K562 (cell line): Measurements from ENCODE around the gene FBP1. TPM values are rescaled to one million over a fixed set of nuclear protein-coding genes. Genes with fewer than 3 reads are reported as not detected.

Experiments
- ATAC-seq: fragments of 200-7000 bp; cut with Tn5 transposase; 3 replicates; pipeline ENCODE4 v1.9.1; 2020; ENCODE audit warnings: moderate library complexity
- BruUV-seq: library from RNA; stranded (reverse); fragments of 400-500 nt; replicated peaks from 2 replicates; lab custom pipeline; 2021; lab: Mats Ljungman, UMichigan
- CTCF ChIA-PET: fragments of 300-600 bp; formaldehyde crosslinking; extraction: SDS; loops from one replicate; lab custom pipeline; 2021; ENCODE audit warnings: low intra/inter-chr PET ratio; lab: Yijun Ruan, JAX
- POLR2A ChIA-PET: fragments of 300-600, 350-650 bp; sonication (Branson Sonifier 250); formaldehyde crosslinking; extraction: SDS; loops from one replicate; lab custom pipeline; 2021; ENCODE audit warnings: antibody characterized with exemption, inconsistent platforms; lab: Yijun Ruan, JAX
- DNase-seq, 4 experiments: peaks; one replicate each; pipeline versions ENCODE4 v3.0.0 to v3.0.0-alpha.2; 2011 to 2018; ENCODE audit warnings: low spot score in 3 of 4, mixed read lengths in 3 of 4; ENCODE audit errors: extremely low read depth in 1 of 4
- FAIRE-seq: peaks from 2 replicates; lab custom pipeline; 2011; peaks lifted over from hg19 to GRCh38; lab: Jason Lieb, UNC
- H2AFZ ChIP-seq: 2 replicates; pipeline ENCODE4 v1.6.0; 2011; ENCODE audit warnings: low read depth, low read length, control low read depth, inconsistent platforms
- H3K27ac ChIP-seq: fragments of 200-600 bp; 3 replicates; pipeline ENCODE4 v1.8.0; 2011; ENCODE audit warnings: low read depth, mild to moderate bottlenecking, control low read depth, inconsistent platforms, low read length, moderate library complexity, mixed read lengths; ENCODE audit errors: extremely low read depth
- H3K27me3 ChIP-seq, 2 experiments: fragments of 300-600 bp in 1 of 2; 2 replicates in 1 of 2; 3 replicates in 1 of 2; pipeline versions ENCODE4 v1.6.0 to v1.8.0; 2011; ENCODE audit warnings: inconsistent platforms in 2 of 2, low read length in 2 of 2, mild to moderate bottlenecking in 1 of 2, mixed read lengths in 1 of 2, moderate library complexity in 1 of 2; ENCODE audit not compliant: control insufficient read depth in 2 of 2, insufficient read depth in 2 of 2
- H3K36me3 ChIP-seq: fragments of 300-600 bp; 3 replicates; pipeline ENCODE4 v1.8.0; 2011; ENCODE audit warnings: mild to moderate bottlenecking, low read length, inconsistent platforms; ENCODE audit not compliant: control insufficient read depth, insufficient read depth
- H3K4me1 ChIP-seq, 2 experiments: fragments of 200-600 bp in 1 of 2; replicated peaks in 1 of 2; 2 replicates in 1 of 2; 3 replicates in 1 of 2; pipeline versions ENCODE4 v1.5.1 to v1.8.0; 2011; ENCODE audit warnings: inconsistent platforms in 2 of 2, low read length in 2 of 2, mild to moderate bottlenecking in 1 of 2, mixed read lengths in 1 of 2, moderate library complexity in 1 of 2; ENCODE audit not compliant: control insufficient read depth in 2 of 2, insufficient read depth in 2 of 2
- H3K4me2 ChIP-seq: 2 replicates; pipeline ENCODE4 v1.6.1; 2011; ENCODE audit warnings: low read length, control low read depth, inconsistent platforms, mixed read lengths; ENCODE audit not compliant: insufficient read depth
- H3K4me3 ChIP-seq: fragments of 200-600 bp; sonication (generic), shearing (Covaris generic); 2 replicates; pipeline ENCODE4 v1.5.1; 2016; ENCODE audit warnings: control low read depth, inconsistent platforms
- H3K79me2 ChIP-seq: fragments of 200-600 bp; 3 replicates; pipeline ENCODE4 v1.8.0; 2011; ENCODE audit warnings: low read length, inconsistent platforms; ENCODE audit not compliant: control insufficient read depth, insufficient read depth
- H3K9ac ChIP-seq, 2 experiments: 2 replicates each; pipeline versions ENCODE4 v1.6.0 to v1.6.1; 2011; ENCODE audit warnings: low read depth in 2 of 2, low read length in 2 of 2, control low read depth in 1 of 2, inconsistent platforms in 1 of 2, mild to moderate bottlenecking in 1 of 2, mixed read lengths in 1 of 2; ENCODE audit not compliant: insufficient read depth in 1 of 2
- H3K9me1 ChIP-seq: one replicate; pipeline ENCODE4 v1.6.0; 2011; ENCODE audit warnings: inconsistent platforms, mild to moderate bottlenecking, low read length, moderate library complexity; ENCODE audit not compliant: control insufficient read depth, insufficient read depth
- H3K9me3 ChIP-seq: replicated peaks from 2 replicates; pipeline ENCODE4 v1.5.1; 2011; ENCODE audit warnings: low read depth, low read length, inconsistent platforms; ENCODE audit not compliant: control insufficient read depth, insufficient read depth
- H4K20me1 ChIP-seq: replicated peaks from 2 replicates; pipeline ENCODE4 v1.6.1; 2011; ENCODE audit warnings: low read length, inconsistent platforms, mixed read lengths; ENCODE audit not compliant: control insufficient read depth, insufficient read depth
- MEIS2 ChIP-seq: fragments of 450-650 bp; IDR thresholded peaks from 2 replicates; pipeline ENCODE4 v1.6.1; 2014; ENCODE audit warnings: mild to moderate bottlenecking; ENCODE audit not compliant: partially characterized antibody
- NUFIP1 ChIP-seq: fragments of 450-650 bp; IDR thresholded peaks from 2 replicates; pipeline ENCODE4 v1.6.1; 2018; ENCODE audit not compliant: partially characterized antibody
- PKNOX1 ChIP-seq: fragments of 450-650 bp; IDR thresholded peaks from 2 replicates; pipeline ENCODE4 v1.6.1; 2016
- POLR2AphosphoS5 ChIP-seq: IDR thresholded peaks from 2 replicates; pipeline ENCODE4 v1.6.1; 2011; ENCODE audit warnings: mild to moderate bottlenecking, low read depth, low read length, moderate library complexity; ENCODE audit not compliant: control insufficient read depth, insufficient read depth
- XRCC3 ChIP-seq: fragments of 450-650 bp; IDR thresholded peaks from 2 replicates; pipeline ENCODE4 v1.6.1; 2017; ENCODE audit warnings: mild to moderate bottlenecking, moderate library complexity
- WGBS: fragments of 100-300 bp; shearing (Covaris generic); methylation state at CpG from one replicate; pipeline ENCODE4 v1.1.6; 2016; ENCODE audit warnings: low coverage, mixed read lengths; ENCODE audit not compliant: insufficient coverage; ENCODE audit errors: missing lambda C conversion rate; 5-methylcytosine and 5-hydroxymethylcytosine counted together
- in situ Hi-C: fragments of 300-500 bp; cut with MboI; formaldehyde crosslinking; loops from 4 replicates; pipeline ENCODE4 v1.15.0; 2018; ENCODE audit warnings: inconsistent platforms, mixed read lengths
- intact Hi-C: fragments of 100-400 bp; cut with micrococcal nuclease; formaldehyde crosslinking; loops from 2 replicates; pipeline ENCODE4 v1.14.2; 2022
- polyA plus RNA-seq, 8 experiments: library from polyadenylated mRNA; depleted of rRNA in 4 of 8; stranded (reverse) in 5 of 8; unstranded in 3 of 8; fragments of >200 nt; fragmentation: Nextera tagmentation in 2 of 8; fragmentation: Illumina TruSeq in 1 of 8; extraction: Ambion mirVana in 2 of 8; extraction: Trizol in 1 of 8; gene quantifications; 2 replicates each; pipeline versions ENCODE4 v1.2.1 to v1.2.3, GENCODE V29; 2011 to 2014; ENCODE audit warnings: inconsistent platforms in 1 of 8, missing spikeins in 1 of 8
- total RNA-seq, 7 experiments: library from RNA; depleted of rRNA in 6 of 7; stranded (reverse); fragments of >200 nt in 6 of 7; fragmentation: Illumina TruSeq in 2 of 7; extraction: Trizol in 2 of 7; gene quantifications; 2 replicates each; pipeline versions ENCODE4 v1.2.1 to v1.2.3, GENCODE V29; 2011 to 2021; ENCODE audit warnings: low replicate concordance in 1 of 7
- TF ChIP-seq, protein P1 (sequence below), 2 experiments: IDR thresholded peaks in 1 of 2; conservative IDR thresholded peaks in 1 of 2; 2 replicates each; pipeline ENCODE4 v1.6.1; 2016; ENCODE audit warnings: low read depth in 2 of 2, mild to moderate bottlenecking in 1 of 2, missing compliant biosample characterization in 1 of 2, missing genetic modification characterization in 1 of 2, moderate library complexity in 1 of 2

FBP1 gene
- total and polyA plus RNA-seq, 9 of the 15 experiments (the other 6 are each of a cell fraction or from before 2014, with no cell fraction given), result 0.24 TPM; not detected in 8

DNA sequence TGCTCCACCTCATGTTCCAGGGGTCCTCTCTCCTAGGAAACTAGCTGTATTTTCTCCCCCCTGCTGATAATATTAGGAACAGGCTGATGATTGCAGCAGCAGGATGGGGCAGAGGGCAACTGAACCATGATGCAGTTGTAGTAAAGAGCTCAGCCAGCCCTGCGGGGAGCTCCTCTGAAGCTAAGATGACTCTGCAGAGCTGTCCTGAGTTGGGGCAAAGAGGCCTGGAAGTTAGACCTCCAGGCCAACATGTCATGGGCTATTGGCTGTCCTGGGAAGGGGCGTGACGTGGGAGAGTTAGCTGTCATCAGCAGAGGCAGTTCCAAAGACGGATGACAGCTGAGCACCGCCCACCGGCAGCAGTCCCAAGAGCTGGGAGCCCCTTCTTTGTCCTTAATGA, 6.6 kb upstream of the FBP1 start:
- Histone ChIP-seq H3K27me3 (peaks cover 48 to 77% of the 10 kb centered on the region in 2 experiments), H3K4me3 (no peak overlapping the region), H3K9ac (no peak overlapping the region), H2AFZ (no peak overlapping the region), H3K36me3 (no peaks in the 10 kb centered on the region), H3K4me1 (peaks cover 0 to 3% of the 10 kb centered on the region in 2 experiments; a peak in 1 of 5 replicates), H3K9me3 (no peaks in the 10 kb centered on the region), H3K4me2 (no peak overlapping the region), H4K20me1 (no peaks in the 10 kb centered on the region; the same call in none of the 2 replicates), H3K79me2 (no peaks in the 10 kb centered on the region), H3K9me1 (no peaks in the 10 kb centered on the region), H3K27ac (no peak overlapping the region)
- in situ Hi-C loops (no loop called here), intact Hi-C loops (no loop called here)
- ATAC-seq (peak; percentile 75), FAIRE-seq (no peak), DNase-seq (peak; percentile 18 to 23 (median 18))
- 3% methylated on average over 6 of the region's 6 CpGs for WGBS
- POLR2A ChIA-PET, result interaction anchor here (0.6 to 1.2 kb wide), 3 partner anchors 23 to 1195 kb away, joined by 3 to 4 read pairs (median 3); no protein-coding TSS in a partner anchor
- CTCF ChIA-PET, result no interaction called here
- TF ChIP-seq PKNOX1 (peak; percentile 51), NUFIP1 (no peak), XRCC3 (no peak), MEIS2 (peak; percentile 71), POLR2AphosphoS5 (no peak)
- TF ChIP-seq, protein P1, sequence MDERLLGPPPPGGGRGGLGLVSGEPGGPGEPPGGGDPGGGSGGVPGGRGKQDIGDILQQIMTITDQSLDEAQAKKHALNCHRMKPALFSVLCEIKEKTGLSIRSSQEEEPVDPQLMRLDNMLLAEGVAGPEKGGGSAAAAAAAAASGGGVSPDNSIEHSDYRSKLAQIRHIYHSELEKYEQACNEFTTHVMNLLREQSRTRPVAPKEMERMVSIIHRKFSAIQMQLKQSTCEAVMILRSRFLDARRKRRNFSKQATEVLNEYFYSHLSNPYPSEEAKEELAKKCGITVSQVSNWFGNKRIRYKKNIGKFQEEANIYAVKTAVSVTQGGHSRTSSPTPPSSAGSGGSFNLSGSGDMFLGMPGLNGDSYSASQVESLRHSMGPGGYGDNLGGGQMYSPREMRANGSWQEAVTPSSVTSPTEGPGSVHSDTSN (CRISPR knock-in tag; IDR thresholded peaks at IDR 0.05; ENCODE audit: low read depth), result no peak
- TF ChIP-seq, protein P1 (tag; conservative IDR thresholded peaks at IDR 0.05; ENCODE audit: low read depth), result peak; percentile 54
- no TSS peak for BruUV-seq
